Neural progenitor cell (in vitro differentiated cells): Measurements from ENCODE around the gene NUCB1.

ENCODE experiments used
- CTCF ChIP-seq: fragments of 200-600 bp; sonication (generic); IDR thresholded peaks from 2 replicates; pipeline ENCODE4 v1.5.1; 2017; ENCODE audit warnings: antibody characterized with exemption, mild to moderate bottlenecking
- EZH2 ChIP-seq: fragments of 200-600 bp; sonication (generic); IDR thresholded peaks from 2 replicates; pipeline ENCODE4 v1.6.1; 2017; ENCODE audit warnings: antibody characterized with exemption, mild to moderate bottlenecking, moderate library complexity
- EZH2phosphoT487 ChIP-seq: fragments of 200-600 bp; sonication (generic); IDR thresholded peaks from 2 replicates; pipeline ENCODE4 v1.6.1; 2017; ENCODE audit warnings: antibody characterized with exemption

- TF ChIP-seq EZH2: no peak
- no peak for TF ChIP-seq CTCF
- TF ChIP-seq EZH2phosphoT487: no peak
These were observed 66.6 kb downstream of the NUCB1 start for GRCh38 chr19:48966541-48967345.
